SK-N-SH (cell line): Measurements from ENCODE around the gene NHS. TPM values are rescaled to one million over a fixed set of nuclear protein-coding genes. Genes with fewer than 3 reads are reported as not detected.

Experiments used
- CTCF ChIA-PET: fragments of 300-600, 350-600 bp; formaldehyde crosslinking; extraction: SDS; loops from one replicate; lab custom pipeline; 2021; lab: Yijun Ruan, JAX
- POLR2A ChIA-PET: fragments of 350-600 bp; sonication (Branson Sonifier 250); formaldehyde crosslinking; extraction: SDS; loops from one replicate; lab custom pipeline; 2020; ENCODE audit warnings: antibody characterized with exemption, inconsistent platforms; lab: Yijun Ruan, JAX
- DNase-seq: peaks from one replicate; pipeline ENCODE4 v3.0.0; 2012
- H2AFZ ChIP-seq: fragments of 200-600 bp; sonication (generic); 2 replicates; pipeline ENCODE4 v1.8.1; 2016; ENCODE audit warnings: antibody characterized with exemption, mild to moderate bottlenecking, low read depth
- H3F3A ChIP-seq: fragments of 200-600 bp; sonication (generic); replicated peaks from 2 replicates; pipeline ENCODE3; 2016; ENCODE audit warnings: antibody characterized with exemption, mild to moderate bottlenecking; ENCODE audit not compliant: insufficient read depth
- H3K27ac ChIP-seq, 2 experiments: fragments of 200-500 bp in 1 of 2; fragments of 200-600 bp in 1 of 2; sonication (Bioruptor generic) in 1 of 2; sonication (generic), shearing (Covaris generic) in 1 of 2; 2 replicates each; pipeline versions ENCODE4 v1.5.1 to v1.6.1; 2014 to 2016; ENCODE audit warnings: low read depth in 2 of 2, inconsistent platforms in 1 of 2, low read length in 1 of 2, mild to moderate bottlenecking in 1 of 2, mixed read lengths in 1 of 2
- H3K27me3 ChIP-seq: fragments of 200-600 bp; sonication (generic), shearing (Covaris generic); 2 replicates; pipeline ENCODE4 v1.6.1; 2016; ENCODE audit warnings: mixed run types; ENCODE audit not compliant: insufficient read depth
- H3K36me3 ChIP-seq, 2 experiments: fragments of 200-500 bp in 1 of 2; fragments of 200-600 bp in 1 of 2; sonication (Bioruptor generic) in 1 of 2; sonication (generic) in 1 of 2; replicated peaks in 1 of 2; 2 replicates each; pipeline versions ENCODE3 to v1.5.1; 2014 to 2016; ENCODE audit warnings: low read length in 1 of 2, mild to moderate bottlenecking in 1 of 2; ENCODE audit not compliant: insufficient read depth in 2 of 2, control insufficient read depth in 1 of 2
- H3K4me1 ChIP-seq, 2 experiments: fragments of 200-500 bp in 1 of 2; fragments of 200-600 bp in 1 of 2; sonication (Bioruptor generic) in 1 of 2; sonication (generic), shearing (Covaris generic) in 1 of 2; 2 replicates each; pipeline versions ENCODE4 v1.5.1 to v1.6.1; 2014 to 2016; ENCODE audit warnings: low read depth in 1 of 2, low read length in 1 of 2, mixed run types in 1 of 2; ENCODE audit not compliant: insufficient read depth in 2 of 2, control insufficient read depth in 1 of 2
- H3K4me2 ChIP-seq: fragments of 200-600 bp; sonication (generic), shearing (Covaris generic); 2 replicates; pipeline ENCODE4 v1.6.1; 2017; ENCODE audit warnings: mixed run types
- H3K4me3 ChIP-seq, 2 experiments: fragments of 200-500 bp in 1 of 2; fragments of 200-600 bp in 1 of 2; sonication (Bioruptor generic) in 1 of 2; sonication (generic), shearing (Covaris generic) in 1 of 2; 2 replicates each; pipeline versions ENCODE4 v1.5.1 to v1.8.1; 2014 to 2016; ENCODE audit warnings: low read depth in 2 of 2, inconsistent platforms in 1 of 2, low read length in 1 of 2, mild to moderate bottlenecking in 1 of 2, mixed read lengths in 1 of 2, moderate library complexity in 1 of 2
- H3K79me2 ChIP-seq: fragments of 200-600 bp; sonication (generic); 2 replicates; pipeline ENCODE4 v1.8.1; 2017; ENCODE audit warnings: mild to moderate bottlenecking; ENCODE audit not compliant: insufficient read depth
- H3K9ac ChIP-seq: fragments of 200-600 bp; sonication (generic); 2 replicates; pipeline ENCODE4 v1.6.1; 2017; ENCODE audit warnings: mixed run types
- H3K9me2 ChIP-seq: fragments of 200-600 bp; sonication (generic); 2 replicates; pipeline ENCODE4 v1.6.1; 2017; ENCODE audit warnings: mixed run types
- H3K9me3 ChIP-seq: fragments of 200-600 bp; sonication (generic); 2 replicates; pipeline ENCODE4 v1.6.1; 2017; ENCODE audit warnings: mixed run types, mild to moderate bottlenecking, moderate library complexity
- H4K20me1 ChIP-seq: fragments of 200-600 bp; sonication (generic); 2 replicates; pipeline ENCODE4 v1.6.1; 2017; ENCODE audit warnings: mild to moderate bottlenecking, mixed run types; ENCODE audit not compliant: insufficient read depth
- ELF1 ChIP-seq: IDR thresholded peaks from 2 replicates; pipeline ENCODE4 v1.4.0; 2012
- GABPA ChIP-seq: IDR thresholded peaks from 2 replicates; pipeline ENCODE4 v1.4.0; 2012; ENCODE audit warnings: low read depth, mild to moderate bottlenecking
- NRF1 ChIP-seq: IDR thresholded peaks from 2 replicates; pipeline ENCODE4 v1.6.1; 2012; ENCODE audit warnings: low read depth, mild to moderate bottlenecking, low read length
- RFX5 ChIP-seq: IDR thresholded peaks from 2 replicates; pipeline ENCODE4 v1.6.1; 2012; ENCODE audit warnings: mild to moderate bottlenecking, improper control_type of control experiment, low read length
- WGBS: methylation state at CpG from one replicate; pipeline ENCODE4 v1.1.6; 2017; ENCODE audit warnings: low lambda C conversion rate; 5-methylcytosine and 5-hydroxymethylcytosine counted together
- polyA plus RNA-seq, 3 experiments: library from polyadenylated mRNA; depleted of rRNA; stranded (reverse); fragments of >200 nt; gene quantifications; 2 replicates each; pipeline ENCODE4 v1.2.3, GENCODE V29; 2012
- TF ChIP-seq, protein P1 (sequence below): IDR thresholded peaks from 2 replicates; pipeline ENCODE4; 2012
- TF ChIP-seq, protein P2 (sequence below): IDR thresholded peaks from 2 replicates; pipeline ENCODE4 v1.4.0; 2012; ENCODE audit warnings: low read depth
- TF ChIP-seq, protein P3 (sequence below): fragments of 150-350 bp; IDR thresholded peaks from 2 replicates; pipeline ENCODE4 v1.6.1; 2016; ENCODE audit warnings: mild to moderate bottlenecking, low read depth, low read length

Gene NHS
- polyA plus RNA-seq, 1 of the 3 experiments (the other 2 are of a cell fraction) = 1.0 TPM

DNA sequence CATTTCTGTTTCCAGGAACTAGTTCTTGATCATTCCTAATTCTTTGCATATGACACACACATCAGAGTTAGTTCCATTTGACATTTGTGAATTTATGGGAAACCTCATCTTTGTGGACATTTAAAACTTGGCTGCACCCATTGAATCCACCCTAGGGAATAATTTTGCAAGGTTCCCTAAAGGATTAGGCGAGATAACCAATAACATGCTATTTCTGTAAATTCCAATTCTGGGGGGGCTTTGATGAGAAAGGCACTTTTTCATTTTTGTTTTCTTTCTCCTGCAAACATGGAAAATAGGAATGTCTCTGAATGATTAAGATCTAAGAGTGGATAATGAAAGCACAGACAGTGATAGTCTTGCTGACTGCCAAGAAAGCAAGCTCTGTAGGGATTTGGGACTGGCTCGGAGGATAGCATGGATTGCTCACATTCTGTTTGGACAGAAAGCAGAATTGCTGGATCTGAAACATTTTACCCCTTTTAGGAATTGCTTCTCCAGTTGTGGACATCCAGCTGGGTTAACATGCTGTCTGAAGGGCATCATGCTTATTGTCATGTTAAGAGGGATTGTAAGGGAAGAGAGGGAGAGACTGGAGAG, 145.1 kb downstream of the NHS start:
- Histone ChIP-seq H3K27me3 (no peaks in the 10 kb centered on the region), H3K9me2 (no peaks in the 10 kb centered on the region), H2AFZ (no peak overlapping the region), H3K4me1 (peaks cover 0 to 4% of the 10 kb centered on the region in 2 experiments; a peak in 2 of 4 replicates), H4K20me1 (0 out of 2 replicates have a peak, but pooled peaks cover 3% of the 10 kb centered on the region), H3K9me3 (no peaks in the 10 kb centered on the region), H3F3A (no peaks in the 10 kb centered on the region), H3K79me2 (no peaks in the 10 kb centered on the region), H3K9ac (no peak overlapping the region), H3K4me2 (no peak overlapping the region), H3K27ac (no peak overlapping the region; a peak in 1 of 4 replicates), H3K36me3 (no peaks in the 10 kb centered on the region), H3K4me3 (no peak overlapping the region)
- 57% methylated on average over 2 of the region's 2 CpGs for WGBS
- CTCF ChIA-PET = interaction anchor here (2.8 kb wide), 1 partner anchor 71 kb away, joined by 14 read pairs; no protein-coding TSS in a partner anchor
- no peak for DNase-seq
- POLR2A ChIA-PET = no interaction called here
- TF ChIP-seq, protein P1, sequence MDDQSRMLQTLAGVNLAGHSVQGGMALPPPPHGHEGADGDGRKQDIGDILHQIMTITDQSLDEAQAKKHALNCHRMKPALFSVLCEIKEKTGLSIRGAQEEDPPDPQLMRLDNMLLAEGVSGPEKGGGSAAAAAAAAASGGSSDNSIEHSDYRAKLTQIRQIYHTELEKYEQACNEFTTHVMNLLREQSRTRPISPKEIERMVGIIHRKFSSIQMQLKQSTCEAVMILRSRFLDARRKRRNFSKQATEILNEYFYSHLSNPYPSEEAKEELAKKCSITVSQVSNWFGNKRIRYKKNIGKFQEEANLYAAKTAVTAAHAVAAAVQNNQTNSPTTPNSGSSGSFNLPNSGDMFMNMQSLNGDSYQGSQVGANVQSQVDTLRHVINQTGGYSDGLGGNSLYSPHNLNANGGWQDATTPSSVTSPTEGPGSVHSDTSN = peak; percentile 41; the same call in 1 of the 2 replicates
- TF ChIP-seq, protein P2, sequence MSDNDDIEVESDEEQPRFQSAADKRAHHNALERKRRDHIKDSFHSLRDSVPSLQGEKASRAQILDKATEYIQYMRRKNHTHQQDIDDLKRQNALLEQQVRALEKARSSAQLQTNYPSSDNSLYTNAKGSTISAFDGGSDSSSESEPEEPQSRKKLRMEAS = no peak

DNA sequence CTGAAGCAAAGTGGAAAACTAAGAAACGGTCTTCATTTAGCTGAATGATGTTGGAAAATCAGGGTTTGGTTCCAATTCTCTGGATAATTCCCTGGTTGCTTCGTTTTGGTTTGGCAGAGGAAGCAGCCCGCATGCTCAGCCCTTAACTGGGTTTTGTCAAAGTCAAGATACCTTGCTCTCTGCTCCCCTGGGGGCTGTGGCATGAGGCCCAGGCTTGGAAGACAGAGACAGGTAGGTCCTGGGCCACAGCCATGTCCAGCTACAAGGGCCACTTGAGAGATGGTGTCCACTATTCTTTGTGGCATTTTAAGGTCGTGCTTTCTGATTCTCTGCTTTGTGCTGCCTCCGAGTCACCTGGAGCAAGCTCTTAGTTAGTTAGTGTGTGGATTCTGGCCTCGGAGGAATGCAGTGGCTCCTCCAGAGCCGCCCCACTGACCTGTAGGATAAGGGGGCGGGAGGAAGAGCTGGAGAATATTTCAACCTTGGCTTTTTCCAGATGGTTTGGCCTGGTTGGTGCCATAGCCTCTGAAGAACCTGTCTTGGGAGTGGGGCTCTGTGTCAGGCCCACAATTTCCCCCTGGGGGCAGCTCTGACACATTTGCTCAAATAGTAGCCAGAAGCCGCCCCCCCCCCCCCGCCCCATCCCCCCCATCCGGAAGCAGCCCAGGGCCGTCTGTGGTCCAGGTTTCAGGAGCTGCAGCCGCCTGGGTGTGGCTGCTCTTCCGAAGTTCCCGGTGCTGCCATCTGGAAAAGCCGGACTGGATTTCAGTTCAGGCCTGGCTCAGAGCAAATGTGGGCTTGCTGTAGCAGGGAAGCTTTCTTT, 147.1 kb downstream of the NHS start:
- H3K9me2 ChIP-seq = no peaks in the 10 kb centered on the region
- H3K4me1 ChIP-seq = peaks cover 0 to 7% of the 10 kb centered on the region in 2 experiments; a peak in 2 of 4 replicates
- no peaks in the 10 kb centered on the region for H3K79me2 ChIP-seq
- DNase-seq = peak; percentile 62
- H4K20me1 ChIP-seq = no peaks in the 10 kb centered on the region
- no peak overlapping the region for H3K9ac ChIP-seq
- H3K27ac ChIP-seq = no peak overlapping the region; a peak in 1 of 4 replicates
- no peaks in the 10 kb centered on the region for H3K27me3 ChIP-seq
- no peaks in the 10 kb centered on the region for H3K36me3 ChIP-seq
- no peak overlapping the region for H2AFZ ChIP-seq
- H3K4me3 ChIP-seq = no peak overlapping the region
- WGBS = 55% methylated on average over 4 of the region's 16 CpGs
- TF ChIP-seq, protein P1 = no peak
- TF ChIP-seq GABPA (no peak), NRF1 (no peak), RFX5 (no peak), ELF1 (no peak)
- TF ChIP-seq, protein P3, sequence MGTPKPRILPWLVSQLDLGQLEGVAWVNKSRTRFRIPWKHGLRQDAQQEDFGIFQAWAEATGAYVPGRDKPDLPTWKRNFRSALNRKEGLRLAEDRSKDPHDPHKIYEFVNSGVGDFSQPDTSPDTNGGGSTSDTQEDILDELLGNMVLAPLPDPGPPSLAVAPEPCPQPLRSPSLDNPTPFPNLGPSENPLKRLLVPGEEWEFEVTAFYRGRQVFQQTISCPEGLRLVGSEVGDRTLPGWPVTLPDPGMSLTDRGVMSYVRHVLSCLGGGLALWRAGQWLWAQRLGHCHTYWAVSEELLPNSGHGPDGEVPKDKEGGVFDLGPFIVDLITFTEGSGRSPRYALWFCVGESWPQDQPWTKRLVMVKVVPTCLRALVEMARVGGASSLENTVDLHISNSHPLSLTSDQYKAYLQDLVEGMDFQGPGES = no peak
- TF ChIP-seq, all 33 proteins: peak for 0
- no peak overlapping the region for H3K4me2 ChIP-seq
- ChIA-PET POLR2A (no interaction called here), CTCF (interaction anchor here (1.0 to 2.8 kb wide), 3 partner anchors 69 to 280 kb away, joined by 3 to 14 read pairs (median 5); no protein-coding TSS in a partner anchor)
- no peaks in the 10 kb centered on the region for H3F3A ChIP-seq
- no peaks in the 10 kb centered on the region for H3K9me3 ChIP-seq
